Ectodermal cell (in vitro differentiated cells): ENCODE measurements around the gene TGM3.

ENCODE experiments used
- H3K27ac ChIP-seq: 2 replicates; pipeline ENCODE4 v1.7.0; 2013; ENCODE audit warnings: mild to moderate bottlenecking, low read depth, low read length; ENCODE audit not compliant: insufficient read depth, poor library complexity, severe bottlenecking
- H3K27me3 ChIP-seq: 2 replicates; pipeline ENCODE4 v1.7.0; 2013; ENCODE audit warnings: mild to moderate bottlenecking, low read length; ENCODE audit not compliant: insufficient read depth, control insufficient read depth, poor library complexity, severe bottlenecking
- H3K36me3 ChIP-seq: one replicate; pipeline ENCODE4 v1.7.0; 2013; ENCODE audit warnings: low read length; ENCODE audit not compliant: control insufficient read depth, insufficient read depth
- H3K4me1 ChIP-seq: one replicate; pipeline ENCODE4 v1.7.0; 2013; ENCODE audit warnings: low read length; ENCODE audit not compliant: control insufficient read depth, insufficient read depth
- H3K4me3 ChIP-seq: 2 replicates; pipeline ENCODE4 v1.7.0; 2013; ENCODE audit warnings: low read depth, low read length, control low read depth; ENCODE audit not compliant: insufficient read depth
- H3K9me3 ChIP-seq: 2 replicates; pipeline ENCODE4 v1.7.0; 2013; ENCODE audit warnings: mild to moderate bottlenecking, low read length, moderate library complexity; ENCODE audit not compliant: control insufficient read depth
- WGBS, 2 experiments: methylation state at CpG; one replicate each; pipeline ENCODE4 v1.1.7; 2013; ENCODE audit warnings: missing lambda C conversion rate in 2 of 2; 5-methylcytosine and 5-hydroxymethylcytosine counted together

The TGM3 gene

DNA sequence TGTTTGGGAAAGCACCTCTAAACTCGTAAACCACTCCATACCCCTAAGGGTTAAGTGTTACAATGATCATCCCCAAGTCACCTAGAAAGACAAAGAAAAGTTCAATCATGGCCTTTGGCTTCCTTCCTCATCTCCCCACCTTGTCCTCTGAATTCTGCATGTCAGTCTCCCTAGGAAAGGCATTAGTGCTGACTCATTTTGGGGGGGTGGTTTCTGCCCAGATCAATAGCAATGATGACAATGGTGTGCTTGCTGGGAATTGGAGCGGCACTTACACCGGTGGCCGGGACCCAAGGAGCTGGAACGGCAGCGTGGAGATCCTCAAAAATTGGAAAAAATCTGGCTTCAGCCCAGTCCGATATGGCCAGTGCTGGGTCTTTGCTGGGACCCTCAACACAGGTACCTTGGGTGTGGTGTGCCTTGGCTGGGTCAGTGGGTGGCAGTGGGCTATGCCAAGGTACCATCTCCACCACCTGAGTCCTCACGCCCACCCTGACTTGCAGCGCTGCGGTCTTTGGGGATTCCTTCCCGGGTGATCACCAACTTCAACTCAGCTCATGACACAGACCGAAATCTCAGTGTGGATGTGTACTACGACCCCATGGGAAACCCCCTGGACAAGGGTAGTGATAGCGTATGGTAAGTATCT is 21.2 kb downstream of the TGM3 start:
- Histone ChIP-seq H3K4me3 (no peak overlapping the region), H3K4me1 (no peaks in the 10 kb centered on the region), H3K27ac (no peak overlapping the region), H3K27me3 (no peaks in the 10 kb centered on the region), H3K36me3 (no peaks in the 10 kb centered on the region), H3K9me3 (no peaks in the 10 kb centered on the region)
- 92% methylated on average over 14 of the region's 14 CpGs for WGBS, 2 experiments

DNA sequence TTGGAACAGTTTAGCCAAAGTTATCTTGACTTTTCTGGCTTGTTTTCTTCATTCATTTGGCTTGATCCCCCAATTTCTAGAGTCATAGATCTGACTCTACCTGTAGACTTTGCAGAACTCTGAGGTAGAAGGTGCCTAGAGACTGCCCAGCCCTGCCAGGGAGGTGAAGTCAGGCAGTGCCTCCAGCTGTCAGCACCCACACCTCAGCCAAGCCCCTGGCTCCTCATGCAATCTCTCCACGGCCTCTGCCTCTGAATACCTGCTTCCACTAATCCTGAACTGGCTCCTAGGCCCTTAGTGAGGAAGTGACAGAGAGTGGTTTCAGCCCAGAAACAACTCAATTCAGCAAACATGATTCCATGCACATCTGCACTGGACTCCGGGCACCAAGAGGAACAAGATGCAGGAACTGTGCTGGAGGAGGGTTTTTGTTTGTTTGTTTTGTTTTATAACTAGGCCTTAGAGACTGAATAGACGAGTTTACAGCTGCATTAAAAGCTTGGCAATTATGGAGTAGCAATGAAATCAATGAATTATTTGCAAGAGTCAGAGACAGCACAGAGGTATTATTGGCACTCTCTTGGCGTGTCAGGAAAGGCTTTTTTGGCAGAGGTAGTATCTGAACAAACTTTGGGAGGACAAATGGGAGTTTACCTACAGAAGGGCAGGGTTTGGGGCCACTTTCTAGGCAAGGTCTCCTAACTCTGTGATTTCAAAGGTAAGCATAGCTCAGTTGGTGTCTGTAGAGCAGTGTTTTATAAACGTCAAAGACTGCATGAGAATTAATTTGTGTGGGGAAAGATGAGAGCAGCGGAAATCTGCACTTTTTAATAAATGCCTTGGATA is 25.2 kb downstream of the TGM3 start:
- no peaks in the 10 kb centered on the region for H3K9me3 ChIP-seq
- no peak overlapping the region for H3K4me3 ChIP-seq
- H3K4me1 ChIP-seq: no peaks in the 10 kb centered on the region
- no peak overlapping the region for H3K27ac ChIP-seq
- no peaks in the 10 kb centered on the region for H3K36me3 ChIP-seq
- 87 to 91% methylated on average over 6 of the region's 6 CpGs for WGBS, 2 experiments
- no peaks in the 10 kb centered on the region for H3K27me3 ChIP-seq

DNA sequence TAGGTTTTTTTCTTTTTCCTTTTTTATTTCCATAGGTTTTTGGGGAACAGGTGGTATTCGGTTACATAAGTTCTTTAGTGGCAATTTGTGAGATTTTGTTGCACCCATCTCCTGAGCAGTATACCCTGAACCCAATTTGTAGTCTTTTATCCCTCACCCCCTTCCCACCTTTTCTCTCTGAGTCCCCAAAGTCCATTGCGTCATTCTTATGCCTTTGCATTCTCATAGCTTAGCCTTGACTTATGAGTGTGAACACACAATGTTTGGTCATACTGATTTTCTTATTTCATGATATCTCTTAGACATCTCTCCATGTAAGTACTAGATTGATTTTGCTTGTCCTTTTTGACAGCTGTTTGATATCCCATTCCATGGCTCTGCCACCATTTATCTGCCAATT is 27.2 kb downstream of the TGM3 start:
- H3K27ac ChIP-seq: no peak overlapping the region
- no peaks in the 10 kb centered on the region for H3K4me1 ChIP-seq
- H3K9me3 ChIP-seq: no peaks in the 10 kb centered on the region
- 94 to 95% methylated on average over 1 of the region's 2 CpGs for WGBS, 2 experiments
- H3K27me3 ChIP-seq: no peaks in the 10 kb centered on the region
- H3K36me3 ChIP-seq: no peaks in the 10 kb centered on the region
- no peak overlapping the region for H3K4me3 ChIP-seq

DNA sequence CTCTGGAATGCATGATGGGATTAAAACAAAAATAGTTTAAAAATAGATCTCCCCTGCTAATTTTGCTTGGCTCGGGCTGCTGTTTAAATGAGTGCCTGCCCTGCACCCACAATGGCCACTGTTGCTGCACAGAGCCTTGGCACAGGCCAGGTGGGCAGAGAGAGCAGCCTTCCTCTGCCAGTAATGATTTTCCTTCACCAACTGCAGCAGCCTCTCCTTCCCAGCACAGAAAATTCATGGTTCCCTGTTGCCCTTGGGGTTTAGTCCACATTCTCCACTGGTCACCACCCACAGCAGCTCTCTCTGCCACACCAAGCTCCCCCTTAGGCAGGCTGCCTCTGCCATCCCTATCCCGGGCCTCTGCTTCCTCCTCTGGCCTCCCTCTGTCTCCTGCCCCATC is 30.2 kb downstream of the TGM3 start:
- no peaks in the 10 kb centered on the region for H3K36me3 ChIP-seq
- H3K4me3 ChIP-seq: no peak overlapping the region
- no peaks in the 10 kb centered on the region for H3K27me3 ChIP-seq
- H3K27ac ChIP-seq: no peak overlapping the region
- no peaks in the 10 kb centered on the region for H3K9me3 ChIP-seq
- WGBS, 2 experiments: 90% methylated on average over 2 of the region's 2 CpGs
- no peaks in the 10 kb centered on the region for H3K4me1 ChIP-seq

DNA sequence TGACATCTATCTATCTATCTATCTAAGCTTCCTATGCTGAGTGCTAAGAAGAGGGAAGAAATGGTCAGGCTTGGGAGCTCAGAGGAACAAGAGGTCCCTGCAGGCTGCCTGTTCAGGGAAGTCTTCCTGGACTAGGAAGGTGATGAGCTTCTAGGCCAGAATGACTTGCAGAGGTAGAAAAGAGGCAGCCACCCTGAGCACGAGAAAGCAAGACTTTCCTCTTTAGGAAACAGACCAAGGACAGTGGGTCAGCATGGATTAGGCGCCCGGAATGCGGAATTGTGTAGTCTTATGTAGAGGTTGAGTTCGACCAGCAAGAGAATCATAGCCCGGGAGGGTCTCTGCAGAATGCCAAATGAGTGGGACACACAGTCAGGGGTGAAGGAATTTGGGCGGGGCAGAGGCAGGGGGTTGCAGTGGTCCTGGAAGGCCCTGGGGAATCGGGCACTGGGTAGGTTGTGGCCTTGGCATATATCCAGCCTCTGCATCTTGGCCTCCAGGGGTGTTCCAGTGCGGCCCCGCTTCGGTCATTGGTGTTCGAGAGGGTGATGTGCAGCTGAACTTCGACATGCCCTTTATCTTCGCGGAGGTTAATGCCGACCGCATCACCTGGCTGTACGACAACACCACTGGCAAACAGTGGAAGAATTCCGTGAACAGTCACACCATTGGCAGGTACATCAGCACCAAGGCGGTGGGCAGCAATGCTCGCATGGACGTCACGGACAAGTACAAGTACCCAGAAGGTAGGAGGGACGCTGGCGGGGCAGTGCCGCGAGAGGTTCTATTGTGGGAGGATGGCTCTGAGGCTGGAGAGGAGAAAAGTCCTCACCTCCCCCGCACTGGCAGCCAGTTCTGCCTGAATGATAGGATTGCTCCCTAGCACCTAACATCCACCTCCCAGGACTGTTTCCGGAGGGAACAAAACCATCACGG is 32.1 kb downstream of the TGM3 start:
- WGBS, 2 experiments: 94 to 95% methylated on average over 30 of the region's 30 CpGs
- H3K9me3 ChIP-seq: no peaks in the 10 kb centered on the region
- no peak overlapping the region for H3K4me3 ChIP-seq
- no peak overlapping the region for H3K27ac ChIP-seq
- no peaks in the 10 kb centered on the region for H3K27me3 ChIP-seq
- no peaks in the 10 kb centered on the region for H3K4me1 ChIP-seq
- H3K36me3 ChIP-seq: no peaks in the 10 kb centered on the region

DNA sequence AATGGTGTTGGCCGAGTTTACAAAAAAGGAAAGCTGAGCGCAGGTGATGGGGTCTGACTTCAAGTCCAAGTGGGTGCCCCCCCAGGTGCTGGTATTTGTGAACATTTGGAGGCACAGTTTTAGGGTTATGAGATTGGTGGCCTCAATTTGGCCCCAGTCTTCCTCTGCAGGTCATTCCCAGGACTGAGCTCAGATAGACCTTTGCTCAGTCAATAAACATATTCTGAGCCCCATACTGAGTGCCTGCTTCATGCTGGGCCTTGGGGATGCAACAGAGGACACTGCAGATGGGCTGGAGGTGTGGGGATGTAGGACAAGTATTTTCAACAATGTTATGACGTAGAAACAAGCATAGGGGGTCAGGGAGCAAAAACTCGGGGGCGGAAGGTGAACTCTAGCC is 33.5 kb downstream of the TGM3 start:
- no peaks in the 10 kb centered on the region for H3K27me3 ChIP-seq
- H3K4me1 ChIP-seq: no peaks in the 10 kb centered on the region
- 94 to 95% methylated on average over 5 of the region's 5 CpGs for WGBS, 2 experiments
- H3K4me3 ChIP-seq: no peak overlapping the region
- no peaks in the 10 kb centered on the region for H3K9me3 ChIP-seq
- no peak overlapping the region for H3K27ac ChIP-seq
- H3K36me3 ChIP-seq: no peaks in the 10 kb centered on the region

DNA sequence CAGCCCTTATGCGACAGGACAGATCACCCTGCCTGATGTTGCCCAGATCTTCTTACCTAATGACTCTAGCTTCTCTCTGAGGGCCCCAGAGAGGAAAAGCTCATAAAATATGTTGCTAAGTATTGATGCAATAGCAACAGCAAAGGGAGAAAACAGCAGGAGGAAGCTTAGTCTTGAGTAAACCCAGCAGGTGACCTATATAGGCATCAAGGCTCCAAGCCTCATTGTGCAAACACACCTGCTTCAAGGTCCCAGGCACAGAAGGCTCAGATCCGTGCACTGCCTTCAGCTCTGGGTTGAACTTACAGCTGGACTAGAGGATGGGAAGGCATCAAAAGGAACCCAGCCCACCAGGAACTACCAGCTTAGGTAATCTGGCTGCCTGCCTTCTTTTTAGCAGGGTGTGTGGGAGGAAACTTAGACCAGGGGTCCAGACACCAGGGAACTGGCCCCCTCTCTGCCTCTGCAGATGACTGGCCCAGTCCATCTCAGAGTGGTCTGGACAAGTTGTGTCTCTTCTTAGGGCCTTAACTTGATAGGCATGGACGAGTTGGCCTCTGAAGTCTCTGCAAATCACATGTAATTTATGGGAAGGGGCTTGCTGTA is 34.4 kb downstream of the TGM3 start:
- no peaks in the 10 kb centered on the region for H3K4me1 ChIP-seq
- no peaks in the 10 kb centered on the region for H3K27me3 ChIP-seq
- no peak overlapping the region for H3K4me3 ChIP-seq
- no peaks in the 10 kb centered on the region for H3K36me3 ChIP-seq
- no peaks in the 10 kb centered on the region for H3K9me3 ChIP-seq
- 85 to 88% methylated on average over 3 of the region's 3 CpGs for WGBS, 2 experiments
- no peak overlapping the region for H3K27ac ChIP-seq

DNA sequence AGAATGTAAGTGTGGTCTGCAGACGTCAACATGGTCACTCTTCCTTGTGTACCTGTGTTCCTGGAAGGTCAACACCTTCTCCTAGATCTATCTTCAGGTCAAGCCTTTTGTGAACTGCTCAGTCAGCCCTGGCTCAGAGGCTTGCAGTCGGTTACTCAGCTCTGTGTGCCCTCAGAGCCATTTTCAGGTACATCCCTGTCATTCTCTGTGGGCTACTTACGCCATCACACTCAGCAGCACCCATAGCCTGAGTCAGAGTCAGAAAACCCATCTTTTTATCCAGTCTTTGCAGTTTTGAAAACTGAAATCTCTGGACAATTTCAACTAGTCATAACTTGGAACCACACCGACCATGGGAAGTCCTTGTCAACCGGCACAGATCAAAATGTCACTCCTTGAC is 35.3 kb downstream of the TGM3 start:
- Histone ChIP-seq H3K36me3 (no peaks in the 10 kb centered on the region), H3K4me3 (no peak overlapping the region), H3K27me3 (no peaks in the 10 kb centered on the region), H3K4me1 (no peaks in the 10 kb centered on the region), H3K27ac (no peak overlapping the region), H3K9me3 (no peaks in the 10 kb centered on the region)
- WGBS, 2 experiments: 92% methylated on average over 5 of the region's 5 CpGs

DNA sequence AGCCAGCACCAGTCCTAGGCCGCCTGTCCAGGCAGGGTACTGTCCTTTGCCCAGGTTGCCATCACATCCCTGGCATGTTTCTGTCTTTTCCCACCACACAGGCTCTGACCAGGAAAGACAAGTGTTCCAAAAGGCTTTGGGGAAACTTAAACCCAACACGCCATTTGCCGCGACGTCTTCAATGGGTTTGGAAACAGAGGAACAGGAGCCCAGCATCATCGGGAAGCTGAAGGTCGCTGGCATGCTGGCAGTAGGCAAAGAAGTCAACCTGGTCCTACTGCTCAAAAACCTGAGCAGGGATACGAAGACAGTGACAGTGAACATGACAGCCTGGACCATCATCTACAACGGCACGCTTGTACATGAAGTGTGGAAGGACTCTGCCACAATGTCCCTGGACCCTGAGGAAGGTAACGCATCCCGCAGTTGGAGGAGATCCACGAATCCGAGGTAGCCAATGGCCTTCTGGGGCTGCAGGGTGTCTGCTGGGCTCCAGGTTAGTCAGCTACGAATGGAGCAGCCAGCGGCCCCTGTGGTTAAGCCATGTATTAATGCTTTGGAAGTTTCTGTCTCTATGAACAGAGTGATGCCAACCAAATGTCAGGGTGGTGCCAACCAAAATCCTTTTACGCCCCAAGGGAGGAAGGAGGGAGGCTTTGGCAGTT is 36.2 kb downstream of the TGM3 start:
- H3K4me1 ChIP-seq: no peaks in the 10 kb centered on the region
- 94 to 95% methylated on average over 17 of the region's 17 CpGs for WGBS, 2 experiments
- H3K27ac ChIP-seq: no peak overlapping the region
- no peaks in the 10 kb centered on the region for H3K27me3 ChIP-seq
- no peaks in the 10 kb centered on the region for H3K9me3 ChIP-seq
- no peak overlapping the region for H3K4me3 ChIP-seq
- H3K36me3 ChIP-seq: no peaks in the 10 kb centered on the region
